GM10847 (cell line): ENCODE data around the gene PPP1R16B.

Source experiments
- POLR2A ChIP-seq: IDR thresholded peaks from 2 replicates; pipeline ENCODE4 v1.6.1; 2011; ENCODE audit not compliant: insufficient read length; ENCODE audit errors: extremely low read depth

Gene PPP1R16B

GRCh38 chr20:38885357-38885756 lies 79.9 kb downstream of the PPP1R16B start:
- TF ChIP-seq POLR2A = no peak

- no peak for TF ChIP-seq POLR2A
Observed at GRCh38 chr20:38888059-38888831, 82.7 kb downstream of the PPP1R16B start.

- TF ChIP-seq POLR2A = no peak
Observed at GRCh38 chr20:38889050-38889449, 83.6 kb downstream of the PPP1R16B start.

GRCh38 chr20:38889792-38890496 lies 84.4 kb downstream of the PPP1R16B start:
- no peak for TF ChIP-seq POLR2A

- no peak for TF ChIP-seq POLR2A
Observed at GRCh38 chr20:38890497-38890818, 85.0 kb downstream of the PPP1R16B start.

- TF ChIP-seq POLR2A = no peak
Observed at GRCh38 chr20:38892091-38892981, 86.8 kb downstream of the PPP1R16B start.

GRCh38 chr20:38893056-38893564 lies 87.6 kb downstream of the PPP1R16B start:
- no peak for TF ChIP-seq POLR2A

- TF ChIP-seq POLR2A = no peak
Observed at GRCh38 chr20:38893565-38894090, 88.1 kb downstream of the PPP1R16B start.

GRCh38 chr20:38894091-38894847 lies 88.8 kb downstream of the PPP1R16B start:
- no peak for TF ChIP-seq POLR2A

GRCh38 chr20:38895098-38895949 lies 89.8 kb downstream of the PPP1R16B start:
- no peak for TF ChIP-seq POLR2A

- TF ChIP-seq POLR2A = no peak
Observed at GRCh38 chr20:38896009-38896594, 90.6 kb downstream of the PPP1R16B start.

- no peak for TF ChIP-seq POLR2A
Observed at GRCh38 chr20:38897267-38897666, 91.8 kb downstream of the PPP1R16B start.

- TF ChIP-seq POLR2A = no peak
Observed at GRCh38 chr20:38900606-38901005, 95.1 kb downstream of the PPP1R16B start.
